ENCODE data around the gene CFAP221. TPM values are rescaled to one million over a fixed set of nuclear protein-coding genes. Genes with fewer than 3 reads are reported as not detected.

Gene CFAP221
- total RNA-seq, 4 donors from 2014 or later, result 0.25 to 8.6 (median 0.66) TPM; not detected in 1

DNA sequence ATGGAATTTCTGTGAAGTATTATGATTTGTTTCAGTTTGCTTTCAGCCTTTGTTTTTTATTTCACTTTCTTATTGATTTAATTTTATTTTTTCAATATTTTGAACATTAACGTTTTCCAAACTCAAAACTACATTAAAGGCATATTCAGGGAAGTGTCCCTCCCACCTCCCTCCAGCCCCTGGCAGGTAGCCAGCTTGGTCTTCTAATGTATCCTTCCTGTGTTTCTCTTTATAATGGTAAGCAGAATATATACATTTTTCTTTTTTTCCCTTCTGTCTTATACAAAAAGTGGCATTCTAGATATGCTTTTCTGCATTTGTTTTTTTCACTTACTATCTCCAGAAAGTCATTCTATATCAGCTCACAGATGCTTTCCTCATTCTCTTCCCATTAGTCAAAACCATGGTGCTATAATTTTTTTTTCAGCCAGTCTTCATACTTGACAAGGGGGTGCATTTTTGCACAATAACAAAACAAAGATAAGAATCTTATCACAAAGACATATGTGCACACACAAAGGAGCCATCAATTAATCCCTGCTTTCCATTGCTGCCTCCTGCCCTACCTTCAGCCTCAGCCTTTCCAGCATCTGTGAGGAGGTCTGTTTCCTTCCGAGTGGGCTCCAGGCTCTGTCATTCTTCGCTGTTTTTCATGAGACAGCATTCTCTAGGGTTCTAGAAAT is 101.1 kb downstream of the CFAP221 start:
- no peak overlapping the region for H3K4me3 ChIP-seq
- TF ChIP-seq POLR2AphosphoS5 (IDR thresholded peaks at IDR 0.05), result no peak
- no peak for TF ChIP-seq POLR2A (IDR thresholded peaks at IDR 0.05)
- TF ChIP-seq, protein P1, sequence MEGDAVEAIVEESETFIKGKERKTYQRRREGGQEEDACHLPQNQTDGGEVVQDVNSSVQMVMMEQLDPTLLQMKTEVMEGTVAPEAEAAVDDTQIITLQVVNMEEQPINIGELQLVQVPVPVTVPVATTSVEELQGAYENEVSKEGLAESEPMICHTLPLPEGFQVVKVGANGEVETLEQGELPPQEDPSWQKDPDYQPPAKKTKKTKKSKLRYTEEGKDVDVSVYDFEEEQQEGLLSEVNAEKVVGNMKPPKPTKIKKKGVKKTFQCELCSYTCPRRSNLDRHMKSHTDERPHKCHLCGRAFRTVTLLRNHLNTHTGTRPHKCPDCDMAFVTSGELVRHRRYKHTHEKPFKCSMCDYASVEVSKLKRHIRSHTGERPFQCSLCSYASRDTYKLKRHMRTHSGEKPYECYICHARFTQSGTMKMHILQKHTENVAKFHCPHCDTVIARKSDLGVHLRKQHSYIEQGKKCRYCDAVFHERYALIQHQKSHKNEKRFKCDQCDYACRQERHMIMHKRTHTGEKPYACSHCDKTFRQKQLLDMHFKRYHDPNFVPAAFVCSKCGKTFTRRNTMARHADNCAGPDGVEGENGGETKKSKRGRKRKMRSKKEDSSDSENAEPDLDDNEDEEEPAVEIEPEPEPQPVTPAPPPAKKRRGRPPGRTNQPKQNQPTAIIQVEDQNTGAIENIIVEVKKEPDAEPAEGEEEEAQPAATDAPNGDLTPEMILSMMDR (IDR thresholded peaks at IDR 0.05), result no peak
- no peak for TF ChIP-seq EP300 (IDR thresholded peaks at IDR 0.05)
- H3K36me3 ChIP-seq, result no peaks in the 10 kb centered on the region
- no peak for ATAC-seq
- WGBS, 2 donors (ENCODE audit: low coverage in 1 of 2), result 63% methylated on average over 3 of the region's 3 CpGs
- H3K9me3 ChIP-seq, result peaks cover 0 to 8% (median 0%) of the 10 kb centered on the region in 3 donors
- peaks cover 0 to 5% (median 2%) of the 10 kb centered on the region in 3 donors for H3K4me1 ChIP-seq
- peaks cover 8% of the 10 kb centered on the region for H3K27me3 ChIP-seq
- no peak overlapping the region for H3K27ac ChIP-seq

DNA sequence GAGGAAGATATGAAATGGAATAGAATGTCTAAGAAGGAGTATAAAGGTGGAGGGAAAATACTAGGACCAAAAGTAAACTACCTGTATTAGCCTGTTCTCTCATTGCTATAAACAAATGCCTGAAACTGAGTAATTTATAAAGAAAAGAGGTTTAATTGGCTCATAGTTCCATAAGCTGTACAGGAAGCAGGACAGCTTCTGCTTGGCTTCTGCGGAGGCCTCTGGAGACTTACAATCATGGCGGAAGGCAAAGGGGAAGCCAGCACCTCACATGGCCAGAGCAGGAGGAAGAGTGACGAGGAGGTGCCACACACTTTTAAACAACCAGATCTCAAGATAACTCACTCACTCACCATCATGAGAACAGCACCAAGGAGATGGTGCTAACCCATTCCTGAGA is 101.9 kb downstream of the CFAP221 start:
- no peak overlapping the region for H3K27ac ChIP-seq

DNA sequence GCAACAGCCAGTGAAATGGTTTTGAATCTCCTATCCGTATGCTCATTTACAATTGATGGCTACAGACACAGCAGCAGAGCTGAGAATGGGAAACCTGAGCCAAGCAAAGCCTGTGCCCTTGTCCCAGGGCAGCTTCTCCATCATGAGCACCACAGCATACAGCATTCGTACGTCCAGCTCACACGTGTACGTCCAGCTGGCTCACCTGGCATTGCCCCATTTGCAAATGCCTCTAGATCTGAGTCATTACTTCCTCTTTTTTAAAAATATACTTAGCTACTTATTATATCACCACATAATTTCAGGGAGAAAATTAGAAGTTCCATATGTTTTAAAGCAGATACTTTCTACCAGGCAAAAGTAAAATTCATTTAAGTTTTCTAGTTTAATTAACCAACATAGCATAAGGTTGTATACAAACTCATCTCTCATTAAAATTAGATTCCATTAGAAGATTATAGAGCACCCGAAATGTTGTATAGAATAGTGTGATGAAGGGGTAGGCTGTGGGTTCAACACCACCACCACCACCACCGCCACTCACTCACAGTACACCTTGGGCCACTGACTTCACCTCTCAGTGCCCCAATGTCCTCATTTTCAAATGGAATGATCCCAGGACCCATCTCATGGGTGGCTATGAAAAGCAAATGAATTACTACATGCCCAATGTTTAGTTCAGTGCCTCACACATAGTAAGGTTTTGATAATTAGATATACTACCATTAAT is 103.4 kb downstream of the CFAP221 start:
- H3K36me3 ChIP-seq, result no peaks in the 10 kb centered on the region
- no peak overlapping the region for H3K27ac ChIP-seq
- TF ChIP-seq POLR2AphosphoS5 (IDR thresholded peaks at IDR 0.05) (no peak), POLR2A (IDR thresholded peaks at IDR 0.05) (no peak), EP300 (IDR thresholded peaks at IDR 0.05) (no peak)
- TF ChIP-seq, protein P1 (IDR thresholded peaks at IDR 0.05), result no peak
- WGBS, 2 donors (ENCODE audit: low coverage in 1 of 2), result 42 to 84% methylated on average over 3 to 7 of the region's 7 CpGs
- H3K4me3 ChIP-seq, result no peak overlapping the region
- peaks cover 0 to 8% (median 0%) of the 10 kb centered on the region in 3 donors for H3K9me3 ChIP-seq
- H3K4me1 ChIP-seq, result no peaks in the 10 kb centered on the region
- no peaks in the 10 kb centered on the region for H3K27me3 ChIP-seq
- ATAC-seq, result no peak

More for the DNA sequence above, 101.9 kb downstream of the CFAP221 start:
- TF ChIP-seq, protein P1 (IDR thresholded peaks at IDR 0.05), result no peak
- TF ChIP-seq POLR2A (IDR thresholded peaks at IDR 0.05) (no peak), EP300 (IDR thresholded peaks at IDR 0.05) (no peak), POLR2AphosphoS5 (IDR thresholded peaks at IDR 0.05) (no peak)
- ATAC-seq, result no peak
- Histone ChIP-seq H3K36me3 (no peaks in the 10 kb centered on the region), H3K9me3 (peaks cover 0 to 8% (median 0%) of the 10 kb centered on the region in 3 donors), H3K27me3 (no peaks in the 10 kb centered on the region), H3K4me3 (no peak overlapping the region), H3K4me1 (peaks cover 0 to 5% (median 2%) of the 10 kb centered on the region in 3 donors)
- 67 to 87% methylated on average over 3 of the region's 3 CpGs for WGBS, 2 donors (ENCODE audit: low coverage in 1 of 2)

DNA sequence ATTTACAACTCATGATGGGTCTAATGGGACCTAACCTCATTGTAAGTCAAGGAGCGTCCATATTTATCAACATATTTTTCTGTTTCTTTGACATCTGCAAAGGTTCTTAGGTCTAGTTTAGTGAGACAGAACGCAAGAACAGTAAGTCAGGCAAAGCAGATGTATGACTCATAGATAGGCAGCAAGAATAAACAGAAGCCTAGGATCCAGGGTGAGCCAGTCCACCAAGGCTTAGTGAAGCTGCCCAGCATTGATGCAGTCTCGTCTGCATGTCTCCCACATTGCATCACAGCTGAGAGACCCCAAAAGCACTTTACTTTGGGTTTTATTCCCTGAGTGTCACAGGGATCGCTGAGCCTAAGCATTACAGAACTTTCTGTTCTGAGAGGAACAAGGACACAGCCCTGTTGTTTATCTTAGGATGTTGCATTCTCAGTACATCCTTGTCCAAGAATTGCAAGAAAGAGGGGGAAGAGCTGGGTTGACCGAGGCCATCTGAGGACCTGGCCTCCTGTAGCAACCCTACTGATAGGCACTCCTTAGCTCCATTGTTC is 105.2 kb downstream of the CFAP221 start:
- TF ChIP-seq POLR2AphosphoS5 (IDR thresholded peaks at IDR 0.05), result no peak
- no peak for TF ChIP-seq EP300 (IDR thresholded peaks at IDR 0.05)
- no peak for TF ChIP-seq POLR2A (IDR thresholded peaks at IDR 0.05)
- TF ChIP-seq, protein P1 (IDR thresholded peaks at IDR 0.05), result no peak
- WGBS, 2 donors (ENCODE audit: low coverage in 1 of 2), result 85 to 88% methylated on average over 3 to 4 of the region's 5 CpGs
- no peak overlapping the region for H3K4me3 ChIP-seq
- ATAC-seq, result no peak
- no peaks in the 10 kb centered on the region for H3K4me1 ChIP-seq
- no peaks in the 10 kb centered on the region for H3K27me3 ChIP-seq
- H3K9me3 ChIP-seq, result peaks cover 0 to 8% (median 0%) of the 10 kb centered on the region in 3 donors
- H3K36me3 ChIP-seq, result no peaks in the 10 kb centered on the region
- no peak overlapping the region for H3K27ac ChIP-seq

Data from gastroesophageal sphincter (tissue), 4 donors.